Activated CD8-positive, alpha-beta memory T cell treated with anti-CD3 and anti-CD28 coated beads, Interleukin-2, amount 50 U/mL, for 1 hour (primary cell): ENCODE data around the gene TRAK1.

Source experiments
- DNase-seq: peaks from one replicate; pipeline ENCODE4 v3.0.0-alpha.2; 2020; ENCODE audit errors: extremely low read depth

Gene TRAK1

DNA sequence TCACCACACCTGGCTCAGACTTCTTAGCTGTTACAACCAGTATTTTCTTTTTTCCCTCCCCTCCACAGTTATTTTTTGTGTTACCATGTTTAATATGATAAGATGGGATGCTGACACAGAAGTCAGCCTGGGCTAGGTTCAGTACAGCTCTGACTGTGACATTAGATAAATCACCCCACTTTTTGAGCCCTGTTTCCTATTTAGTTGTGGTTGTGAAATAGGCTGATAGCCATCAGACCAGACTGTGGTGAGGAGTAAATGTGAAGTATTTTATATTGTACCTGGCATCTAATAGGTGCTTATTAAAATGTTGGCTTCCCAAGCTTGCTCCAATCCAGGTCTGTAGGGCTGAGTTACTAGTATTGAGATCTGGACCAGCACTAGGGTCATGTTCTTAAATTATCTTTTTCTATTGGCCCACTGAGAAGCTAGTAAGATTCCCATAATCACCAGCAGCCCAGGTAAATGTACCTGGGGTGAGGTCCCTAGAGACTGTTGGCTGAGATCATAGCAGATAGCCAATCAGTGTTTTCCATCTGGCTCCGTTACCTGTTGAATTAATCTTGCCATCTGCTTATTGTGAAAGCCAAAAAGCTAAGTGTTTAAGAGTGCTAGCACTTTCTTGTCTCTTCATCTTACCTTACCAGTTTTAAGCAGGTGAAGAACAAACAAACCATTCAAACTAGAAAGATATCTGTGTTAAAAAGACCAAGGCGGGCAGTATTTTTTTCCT lies 113.9 kb downstream of the TRAK1 start:
- no peak for DNase-seq

DNA sequence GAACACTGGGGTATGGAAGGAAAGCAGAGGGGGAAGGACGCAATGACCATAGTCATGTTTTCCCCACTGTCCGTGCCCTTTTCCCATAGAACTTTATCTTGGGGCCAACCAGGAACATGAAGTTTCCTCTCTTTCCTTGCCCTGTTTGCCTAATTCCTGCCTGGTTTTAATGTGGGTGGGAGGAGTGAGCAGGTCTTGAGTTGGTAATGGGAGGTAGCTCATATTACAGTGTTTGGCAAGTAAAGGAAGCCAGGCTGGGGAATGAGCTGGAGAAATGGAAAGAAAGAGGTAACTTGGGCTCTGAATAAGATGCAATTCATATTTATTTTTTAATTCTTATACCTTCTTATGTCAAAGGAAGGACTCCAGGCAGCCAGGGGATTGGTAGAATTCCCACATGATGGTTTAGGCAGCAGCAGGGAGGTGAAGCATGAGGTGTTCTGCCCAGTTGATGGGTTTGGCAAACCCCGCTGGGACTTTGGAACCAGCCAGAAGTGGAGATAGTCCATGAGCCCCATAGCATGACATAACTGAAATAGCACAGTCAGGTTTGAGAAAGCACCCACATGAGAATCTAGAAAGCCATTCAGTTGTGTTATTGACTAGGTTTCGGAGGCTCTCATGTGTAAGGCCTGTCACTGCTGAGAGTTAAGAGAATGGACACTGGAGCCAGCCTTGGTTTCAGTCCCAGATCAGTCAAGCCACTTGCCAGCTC lies 114.8 kb downstream of the TRAK1 start:
- DNase-seq: no peak

DNA sequence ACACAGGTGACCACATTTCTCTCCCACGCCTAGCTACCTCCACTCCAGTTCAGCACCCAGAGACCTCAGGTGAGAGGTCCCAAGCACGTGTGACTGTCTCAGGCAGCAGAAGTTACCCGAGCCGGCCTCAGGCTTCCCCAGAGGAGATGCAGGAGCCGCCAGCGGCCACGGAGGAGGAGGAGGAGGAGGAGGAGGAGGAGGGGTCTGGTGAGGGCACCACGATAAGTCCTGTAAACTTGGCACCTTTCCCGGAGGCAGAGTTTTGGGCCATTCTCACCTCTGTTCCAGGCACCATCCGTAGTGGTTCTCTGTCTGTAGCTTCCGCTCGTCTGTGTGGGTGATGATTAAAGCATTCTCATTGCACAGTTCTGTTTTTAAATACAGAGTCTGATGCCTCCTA lies 118.8 kb downstream of the TRAK1 start:
- DNase-seq: no peak

DNA sequence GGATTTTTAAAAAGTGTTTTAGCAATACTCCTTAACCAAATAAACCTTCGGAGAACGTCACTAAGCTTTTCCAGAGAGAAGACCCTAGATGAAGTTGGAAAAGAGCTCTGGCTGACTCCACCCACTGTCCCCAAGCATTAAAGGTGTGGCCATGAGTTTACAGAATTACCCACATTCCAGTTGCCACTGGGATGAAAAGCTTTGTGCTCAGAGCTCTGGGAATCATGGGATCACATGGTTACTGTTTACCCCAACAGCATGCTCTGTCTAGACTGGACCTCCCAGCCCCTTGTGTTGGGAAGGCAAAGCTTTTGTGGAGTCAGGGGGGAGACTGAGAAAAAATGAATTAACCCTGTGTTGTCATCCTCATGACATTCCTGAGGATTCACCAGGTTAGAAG lies 119.6 kb downstream of the TRAK1 start:
- DNase-seq: no peak

DNA sequence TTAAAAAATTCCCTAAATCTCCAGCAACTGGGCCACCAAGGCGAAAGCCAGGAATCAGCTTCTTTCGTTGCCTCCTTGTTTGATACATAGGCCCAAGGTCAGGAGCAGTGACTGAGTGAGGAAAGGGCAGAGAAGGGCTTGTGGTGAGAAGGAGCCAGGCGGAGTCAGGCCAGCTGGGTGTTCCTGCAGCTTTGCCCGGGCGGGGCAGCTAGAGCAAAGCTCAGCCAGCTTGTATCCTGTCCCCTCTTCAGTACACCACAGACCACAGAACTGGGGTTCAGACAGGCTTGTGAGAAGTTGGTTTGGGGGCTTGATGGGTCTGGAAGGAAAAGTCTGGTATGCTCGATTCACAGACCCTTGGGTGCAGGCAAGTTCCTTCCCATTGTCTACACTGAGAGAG lies 122.3 kb downstream of the TRAK1 start:
- no peak for DNase-seq

DNA sequence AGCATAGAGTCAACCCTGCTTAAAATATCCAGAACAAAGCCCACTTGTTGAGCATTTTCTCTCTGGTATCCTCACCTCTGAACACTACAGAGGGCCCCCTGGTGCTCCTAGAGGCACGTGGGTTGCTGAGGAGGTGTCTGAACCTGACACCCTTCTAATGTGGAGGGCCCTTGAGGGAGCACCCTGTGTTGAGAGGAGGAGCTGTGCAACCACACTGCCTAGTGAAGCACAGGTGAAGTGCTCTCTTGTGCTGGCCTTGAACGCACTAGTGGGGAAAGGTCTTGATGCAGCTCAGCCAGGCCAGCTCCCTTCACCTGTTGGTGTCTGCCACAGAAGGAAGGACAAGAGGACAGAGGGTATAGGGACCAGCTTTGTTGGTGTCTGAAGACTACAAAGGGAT lies 122.9 kb downstream of the TRAK1 start:
- DNase-seq: no peak

DNA sequence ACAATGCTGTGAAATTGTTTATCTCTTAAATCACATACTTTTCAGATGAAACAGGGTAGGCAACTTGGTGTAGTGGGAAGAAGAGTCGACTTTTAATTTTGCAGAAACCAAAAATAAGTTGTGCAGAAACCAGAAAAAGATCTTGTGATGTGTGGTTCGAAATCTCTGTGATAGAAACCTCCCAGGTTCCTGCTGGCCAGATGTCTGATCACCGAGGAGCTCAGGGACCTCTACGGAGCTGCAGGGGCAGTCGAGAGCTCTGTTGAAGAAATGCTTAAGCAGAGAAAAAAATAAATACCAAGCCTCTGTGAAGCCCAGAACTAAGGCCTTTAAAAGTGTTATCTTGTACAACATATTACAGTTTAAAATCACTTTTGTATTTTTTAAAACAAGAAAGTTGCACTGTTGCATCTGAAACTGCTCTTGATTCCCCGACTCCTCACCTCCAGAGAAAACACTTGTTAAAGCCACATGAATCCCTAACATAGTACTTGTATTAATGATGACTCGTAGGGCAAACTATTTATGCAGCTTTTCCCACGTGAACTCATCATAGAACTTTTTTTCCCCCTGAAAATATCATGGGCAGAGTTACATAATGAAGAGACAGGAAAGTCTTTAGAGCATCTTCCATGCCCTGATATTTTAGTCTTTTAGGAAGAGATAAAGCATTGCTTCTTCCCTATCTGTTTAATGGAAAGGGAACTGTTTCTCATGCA lies 123.6 kb downstream of the TRAK1 start:
- no peak for DNase-seq

DNA sequence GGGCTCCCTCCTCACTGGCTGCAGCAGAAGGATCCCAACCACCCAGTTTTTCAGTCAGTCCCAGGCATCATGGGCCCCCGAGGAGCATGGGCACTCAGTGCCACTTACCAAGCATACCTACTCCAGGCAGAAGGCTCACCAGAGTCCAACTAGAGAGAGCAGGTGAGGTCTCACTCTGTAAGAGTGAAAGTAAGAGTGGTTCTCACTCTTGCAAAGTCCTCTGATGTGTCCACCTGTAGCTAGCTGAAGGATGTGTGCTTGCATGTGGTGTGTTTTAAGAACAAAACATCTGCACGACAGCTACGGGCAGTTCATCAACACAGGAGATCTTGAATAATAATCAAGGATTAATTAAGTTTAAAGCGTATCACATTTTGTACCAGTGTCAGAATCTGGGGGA lies 125.1 kb downstream of the TRAK1 start:
- no peak for DNase-seq

DNA sequence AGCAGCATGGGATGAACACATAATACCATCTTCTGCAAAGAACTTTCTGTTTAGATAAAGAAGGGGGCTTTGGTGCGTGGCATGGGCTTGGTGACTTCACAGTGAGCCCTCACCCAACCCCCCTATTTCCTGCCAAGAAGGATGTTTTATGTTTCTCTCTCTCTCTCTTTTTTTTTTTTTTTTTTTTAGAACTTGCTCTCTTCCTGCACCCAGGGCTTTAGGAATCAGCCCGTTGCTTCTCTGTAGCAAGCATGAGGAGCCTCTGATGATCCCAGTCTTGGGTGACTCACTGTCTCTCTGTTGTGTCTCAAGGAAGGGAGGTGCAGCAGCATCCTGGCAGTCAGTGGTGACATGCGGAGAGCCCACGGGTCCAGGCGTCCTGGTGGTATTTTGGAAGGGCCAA lies 125.8 kb downstream of the TRAK1 start:
- DNase-seq: no peak

DNA sequence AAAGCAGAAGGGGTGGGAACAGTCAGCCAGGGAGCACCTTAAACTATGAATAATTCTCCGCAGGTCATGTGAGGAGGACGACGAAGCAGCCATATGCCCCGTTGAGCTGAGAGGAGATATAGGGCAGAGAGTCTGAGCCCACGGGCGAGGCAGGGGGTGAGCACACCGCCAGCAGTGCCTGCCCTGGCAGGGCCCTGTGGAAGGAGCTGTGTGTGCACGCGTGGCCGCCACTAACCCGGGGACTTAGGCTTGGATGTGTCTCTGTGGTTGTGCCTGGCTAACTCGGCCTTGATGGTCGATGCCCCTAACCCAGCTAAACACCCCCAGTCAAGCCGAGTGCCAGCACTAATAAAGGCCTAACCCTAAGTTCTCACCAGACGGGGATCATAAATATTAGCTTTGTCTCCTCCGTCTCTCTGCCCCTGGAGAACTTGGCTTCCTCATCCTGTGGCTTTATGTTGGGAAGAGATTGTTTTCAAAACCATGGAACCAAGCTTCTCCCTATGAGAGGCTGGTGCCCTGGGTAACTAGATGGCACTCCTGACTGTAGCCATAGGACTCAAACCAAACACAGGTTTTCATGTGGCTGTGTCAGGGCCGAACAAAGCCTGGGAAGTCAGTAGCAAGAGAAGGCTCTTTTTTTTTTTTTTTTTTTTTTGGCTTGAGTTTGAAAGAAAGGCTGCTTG lies 129.4 kb downstream of the TRAK1 start:
- DNase-seq: no peak

DNA sequence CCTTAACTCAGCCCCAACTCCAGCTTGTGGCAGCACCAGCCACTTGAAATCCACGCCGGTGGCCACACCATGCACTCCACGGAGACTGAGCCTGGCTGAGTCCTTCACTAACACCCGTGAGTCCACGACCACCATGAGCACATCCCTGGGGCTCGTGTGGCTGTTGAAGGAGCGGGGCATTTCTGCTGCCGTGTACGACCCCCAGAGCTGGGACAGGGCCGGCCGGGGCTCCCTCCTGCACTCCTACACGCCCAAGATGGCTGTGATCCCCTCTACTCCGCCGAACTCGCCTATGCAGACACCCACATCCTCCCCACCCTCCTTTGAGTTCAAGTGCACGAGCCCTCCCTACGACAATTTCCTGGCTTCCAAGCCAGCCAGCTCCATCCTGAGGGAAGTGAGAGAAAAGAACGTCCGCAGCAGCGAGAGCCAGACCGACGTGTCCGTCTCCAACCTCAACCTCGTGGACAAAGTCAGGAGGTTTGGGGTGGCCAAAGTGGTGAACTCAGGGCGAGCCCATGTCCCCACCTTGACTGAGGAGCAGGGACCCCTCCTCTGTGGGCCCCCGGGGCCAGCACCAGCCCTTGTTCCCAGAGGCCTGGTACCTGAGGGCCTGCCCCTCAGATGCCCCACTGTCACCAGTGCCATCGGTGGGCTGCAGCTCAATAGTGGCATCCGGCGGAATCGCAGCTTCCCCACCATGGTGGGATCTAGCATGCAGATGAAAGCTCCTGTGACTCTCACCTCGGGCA lies 132.0 kb downstream of the TRAK1 start:
- no peak for DNase-seq

DNA sequence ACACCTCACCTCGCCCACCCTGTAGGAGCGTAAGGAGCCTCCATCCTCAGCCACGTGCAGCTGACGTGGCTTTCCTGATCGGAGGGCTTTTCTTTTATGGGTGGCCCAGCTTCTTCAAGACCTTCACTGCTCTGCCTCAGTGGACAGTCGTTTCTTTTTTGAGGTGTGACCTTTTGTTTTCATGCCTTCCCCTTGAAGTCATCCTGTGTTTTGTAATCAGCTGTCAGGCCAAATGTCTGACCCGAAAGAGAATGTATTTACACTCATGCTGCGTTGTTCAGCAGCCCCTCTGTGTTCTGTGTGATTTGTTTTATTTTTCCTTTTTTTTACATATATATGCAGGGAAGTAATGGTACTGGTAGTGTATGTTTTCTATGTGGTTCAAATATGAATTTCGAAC lies 133.0 kb downstream of the TRAK1 start:
- DNase-seq: no peak

DNA sequence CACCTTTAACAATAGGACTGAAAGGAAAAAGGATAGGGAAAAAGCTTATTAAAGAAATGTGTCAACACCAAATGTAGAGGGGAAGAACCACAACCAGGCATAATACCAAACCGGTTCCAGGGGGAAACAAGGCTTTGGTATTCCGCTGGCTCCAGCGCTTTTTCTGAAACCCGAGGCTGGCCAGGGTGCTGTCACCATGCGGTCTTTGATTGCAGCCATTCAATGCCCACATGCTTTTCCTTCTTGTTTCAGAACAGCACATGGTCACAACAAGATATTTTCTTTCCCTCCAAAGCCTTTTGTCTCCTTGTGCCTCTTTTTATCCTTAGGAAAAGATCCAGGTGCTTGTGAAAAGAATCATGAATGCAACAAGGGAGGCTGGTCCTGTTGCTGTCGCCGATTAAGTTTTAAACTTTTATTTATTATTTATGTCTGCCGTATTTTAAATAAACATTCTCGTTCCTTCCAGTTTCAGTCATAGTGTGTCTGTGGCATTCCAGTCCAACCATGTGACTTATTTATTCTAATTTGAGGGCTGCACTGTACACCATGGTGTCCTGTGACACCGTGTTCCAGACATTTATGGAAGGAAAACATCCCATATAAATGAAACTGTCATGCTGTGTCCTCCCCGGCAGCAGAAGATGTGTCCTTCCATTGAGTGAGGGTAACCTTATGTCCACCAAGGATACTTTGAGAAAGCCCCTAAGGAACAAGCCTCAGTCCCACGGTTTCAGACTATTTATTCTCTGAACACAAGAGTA lies 133.7 kb downstream of the TRAK1 start:
- no peak for DNase-seq

DNA sequence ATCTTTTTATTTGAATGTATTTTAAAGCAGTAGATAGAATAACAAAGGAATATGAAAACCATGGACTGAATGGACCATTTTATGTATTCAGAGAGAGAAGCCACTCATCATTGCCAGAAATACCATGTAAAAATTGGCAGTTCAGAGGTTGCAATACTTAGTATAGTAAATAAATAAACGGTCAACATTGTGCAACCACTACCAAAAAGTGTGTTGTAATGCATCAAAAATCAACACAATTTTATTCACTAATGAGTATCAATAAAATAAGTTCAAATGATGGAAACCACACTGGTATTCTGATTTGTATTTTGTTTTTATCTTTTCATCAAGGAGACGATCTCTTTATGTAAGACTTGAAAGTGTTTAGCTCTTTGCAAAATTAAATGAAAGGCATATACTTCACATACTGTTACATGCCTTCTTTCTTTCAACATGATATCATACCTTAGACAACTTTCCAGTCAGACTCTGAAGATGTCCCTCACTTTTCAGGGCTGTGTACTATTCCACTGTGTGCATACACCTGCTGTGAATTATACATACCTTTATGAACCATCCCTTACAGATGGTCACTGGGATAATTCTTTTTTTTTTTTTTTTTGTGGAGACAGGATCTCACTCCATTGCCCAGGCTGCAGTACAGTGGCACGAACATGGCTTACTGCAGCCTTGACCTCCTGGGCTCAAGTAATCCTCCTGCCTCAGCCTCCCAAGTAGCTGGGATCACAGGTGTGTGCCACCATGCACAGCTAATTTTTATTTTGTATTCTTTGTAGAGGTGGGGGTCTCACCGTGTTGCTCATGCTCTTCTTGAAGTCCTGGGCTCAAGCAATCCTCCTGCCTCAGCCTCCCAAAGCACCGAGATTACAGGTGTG lies 134.6 kb downstream of the TRAK1 start:
- no peak for DNase-seq

DNA sequence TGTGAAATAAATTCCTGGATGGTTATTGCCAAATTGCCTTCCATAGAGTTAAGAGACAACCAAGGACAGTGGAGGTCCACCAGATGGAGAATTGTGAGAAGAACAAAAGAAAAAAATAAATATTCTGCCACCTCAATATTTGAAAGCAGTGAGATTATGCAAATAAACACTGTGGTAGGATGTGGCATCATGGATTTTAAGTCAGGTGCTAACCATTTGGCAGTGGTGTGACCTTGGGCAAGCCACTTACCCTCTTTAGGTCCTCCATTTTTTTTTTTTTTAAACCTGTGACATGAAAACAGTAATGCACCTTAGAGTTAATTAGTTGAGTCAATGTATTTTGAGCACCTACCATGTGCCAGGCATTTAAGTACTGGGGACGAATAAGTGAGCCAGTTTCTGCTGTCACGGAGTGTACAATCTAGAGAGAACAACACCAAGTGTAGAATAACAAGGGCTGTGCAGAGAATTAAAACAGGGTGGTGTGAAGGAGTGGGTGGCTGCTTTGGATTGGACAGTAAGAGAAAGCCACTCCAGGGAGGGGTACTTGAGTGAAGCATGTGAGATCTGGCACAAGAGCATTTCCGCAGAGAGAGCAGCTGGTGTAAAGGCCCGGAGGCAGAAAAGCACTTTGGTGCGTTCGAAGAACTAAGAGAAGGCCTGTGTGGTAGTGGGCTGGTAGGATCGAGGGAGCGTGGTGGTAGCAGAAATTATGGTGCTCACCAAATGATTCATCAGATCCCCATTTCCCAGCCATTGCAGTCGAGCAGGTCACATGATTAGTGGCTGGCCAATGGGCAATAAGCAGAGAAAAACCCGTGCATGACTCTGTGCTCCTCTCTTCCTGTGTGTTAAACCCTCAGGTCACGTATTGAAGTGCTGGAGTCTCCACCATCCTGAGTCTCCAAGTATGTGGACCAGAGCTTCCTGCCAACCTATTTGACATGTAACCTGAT lies 135.6 kb downstream of the TRAK1 start:
- no peak for DNase-seq

DNA sequence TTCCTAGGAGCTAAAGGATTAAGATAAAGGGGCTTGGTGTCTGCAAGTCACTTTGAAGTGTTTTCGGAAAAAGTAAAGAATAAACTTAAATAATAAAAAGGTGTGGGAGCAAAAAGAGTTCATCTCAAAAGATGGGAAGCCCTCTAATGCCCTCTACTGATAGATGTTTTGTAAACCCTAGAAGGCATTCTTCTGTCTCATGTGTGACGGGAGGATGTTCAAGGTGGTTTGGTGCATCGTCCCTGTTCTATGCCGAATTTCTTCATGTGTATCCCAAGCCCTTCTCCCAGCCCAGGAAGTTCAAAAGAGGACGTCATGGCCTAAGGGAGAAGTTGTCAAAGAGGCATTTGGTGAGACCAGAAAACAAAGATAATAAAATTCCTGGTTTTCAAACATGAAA lies 137.6 kb downstream of the TRAK1 start:
- no peak for DNase-seq

DNA sequence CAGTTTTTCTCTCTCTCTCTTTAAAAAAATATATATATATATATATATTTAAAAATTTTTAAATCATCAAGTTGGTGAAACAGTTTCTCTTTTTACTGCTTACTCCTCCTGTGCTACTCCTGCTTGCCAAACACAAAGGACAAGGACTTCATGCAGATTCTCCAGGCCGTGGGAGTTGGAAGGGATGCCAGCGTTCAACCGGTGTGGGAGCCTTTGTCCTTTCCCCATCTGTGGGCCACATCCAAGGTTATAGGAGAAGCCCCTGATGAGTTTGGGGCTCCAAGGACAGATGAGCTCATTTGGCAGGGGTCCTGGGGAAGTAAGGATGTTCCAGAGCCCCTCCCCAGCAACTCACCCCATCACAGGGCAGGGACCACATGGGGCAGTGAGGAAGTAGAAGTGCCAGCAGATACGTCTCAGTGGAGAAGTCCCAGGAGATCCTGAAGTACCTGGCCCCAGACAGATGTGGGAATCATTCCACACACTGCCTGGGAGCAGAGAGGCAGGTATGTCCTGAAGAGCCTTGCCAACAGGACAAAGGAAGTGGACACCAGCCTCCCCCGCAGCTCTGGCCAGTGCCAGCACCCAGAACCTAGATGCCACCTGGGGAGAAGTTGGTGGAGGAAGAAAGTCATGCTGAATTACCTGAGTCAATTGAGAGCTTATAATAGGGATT lies 138.2 kb downstream of the TRAK1 start:
- DNase-seq: no peak
